GM21515 (cell line): ENCODE data around the gene C5.
"Not testable (repeated sequence)": the region's sequence is repeated elsewhere in the genome, so short reads cannot be mapped to it uniquely, and the experiment has no call there.

Experiments
- ATAC-seq: cut with Tn5 transposase; IDR thresholded peaks from one replicate; pipeline ENCODE4 v1.9.1; 2021; ENCODE audit not compliant: unreplicated experiment

Gene C5

DNA sequence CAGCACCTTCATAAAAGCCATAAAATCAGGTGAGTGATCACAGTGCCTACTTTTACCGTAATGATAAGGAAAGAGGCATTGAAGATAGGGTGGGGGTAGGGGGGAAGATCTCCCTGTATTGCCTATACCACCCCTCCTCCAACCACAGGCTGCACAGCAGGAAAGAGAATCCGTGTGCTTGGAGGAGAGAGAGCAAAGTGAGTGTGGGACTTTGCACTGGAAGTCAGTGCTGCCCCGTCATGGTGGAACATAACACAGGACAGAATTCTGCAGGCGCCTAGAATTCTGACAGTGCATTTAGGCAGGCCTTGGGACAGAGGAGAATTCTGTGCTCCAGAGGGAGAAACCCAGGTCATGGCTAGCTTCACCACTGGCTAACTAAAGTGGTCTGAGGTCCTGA lies 3.5 kb upstream of the C5 start:
- ATAC-seq: no peak

DNA sequence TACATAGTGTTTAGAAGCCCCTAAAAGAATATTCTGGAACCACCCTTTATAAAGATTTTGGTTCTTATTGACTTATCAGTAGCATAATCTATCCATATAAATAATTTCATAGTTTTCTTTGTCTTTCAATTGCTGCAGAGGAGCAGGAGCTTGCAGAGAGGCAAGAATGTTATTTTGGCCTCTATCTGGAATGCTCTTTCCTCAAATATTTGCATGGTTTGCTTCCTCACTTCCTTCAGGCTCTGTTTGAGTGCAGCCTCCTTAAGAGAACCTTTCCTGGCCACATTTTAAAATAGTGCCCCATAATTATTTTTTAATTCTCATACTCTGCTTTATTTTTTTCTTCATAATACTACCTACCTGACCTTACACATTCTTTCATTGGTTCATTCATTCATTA lies 1.5 kb downstream of the C5 start:
- ATAC-seq: no peak

DNA sequence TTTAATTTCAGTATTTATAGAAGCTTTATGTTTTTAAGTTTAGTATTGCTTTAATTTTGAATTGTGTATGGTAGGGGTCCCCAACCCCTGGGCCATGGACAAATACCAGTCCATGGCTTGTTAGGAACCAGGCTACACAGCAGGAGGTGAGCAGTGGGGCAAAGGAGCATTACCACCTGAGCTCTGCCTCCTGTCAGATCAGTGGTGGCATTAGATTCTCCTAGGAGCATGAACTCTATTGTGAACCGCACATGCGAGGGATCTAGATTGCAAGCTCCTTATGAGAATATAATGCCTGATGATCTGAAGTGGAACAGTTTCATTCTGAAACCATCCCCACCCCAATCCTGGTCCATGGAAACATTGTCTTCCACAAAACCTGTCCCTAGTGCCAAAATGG lies 1.9 kb downstream of the C5 start:
- no peak for ATAC-seq

DNA sequence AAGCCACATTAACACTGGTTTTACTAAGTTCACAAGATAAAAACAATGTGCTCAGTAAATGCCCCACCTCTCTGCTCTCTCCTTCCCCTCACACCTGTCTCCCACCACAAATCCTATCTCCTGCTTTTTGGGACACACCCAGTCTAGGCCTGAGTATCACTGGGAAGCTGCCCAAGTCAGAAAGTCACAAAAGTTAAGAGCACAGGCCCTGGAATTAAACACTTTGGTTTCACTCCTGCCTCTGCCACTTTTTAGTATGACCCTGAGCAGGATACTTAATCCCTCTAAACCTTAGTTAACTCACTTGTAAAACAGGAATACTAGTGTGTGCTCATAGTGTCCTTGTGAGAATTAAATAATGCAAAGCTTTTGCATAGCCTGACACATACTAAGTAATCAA lies 11.3 kb downstream of the C5 start:
- ATAC-seq: no peak

DNA sequence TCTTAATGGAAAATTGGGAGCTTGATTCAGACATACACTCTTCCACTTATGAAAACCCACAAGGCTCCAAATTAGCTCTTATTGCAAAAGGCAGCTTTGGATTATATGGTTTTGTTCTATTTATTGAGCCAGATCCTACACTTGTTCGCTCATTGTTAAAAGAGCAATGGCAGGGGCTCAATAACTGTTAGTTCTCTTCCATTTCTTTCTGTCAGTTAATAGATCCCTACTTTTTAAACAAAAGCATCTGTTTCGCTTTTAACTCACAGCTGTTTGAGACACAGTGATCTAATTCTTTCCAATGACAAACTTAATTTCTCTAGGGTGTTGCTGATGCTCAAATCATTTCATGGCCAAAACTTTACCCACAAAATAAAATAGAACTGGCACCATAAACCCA lies 11.7 kb downstream of the C5 start:
- no peak for ATAC-seq

DNA sequence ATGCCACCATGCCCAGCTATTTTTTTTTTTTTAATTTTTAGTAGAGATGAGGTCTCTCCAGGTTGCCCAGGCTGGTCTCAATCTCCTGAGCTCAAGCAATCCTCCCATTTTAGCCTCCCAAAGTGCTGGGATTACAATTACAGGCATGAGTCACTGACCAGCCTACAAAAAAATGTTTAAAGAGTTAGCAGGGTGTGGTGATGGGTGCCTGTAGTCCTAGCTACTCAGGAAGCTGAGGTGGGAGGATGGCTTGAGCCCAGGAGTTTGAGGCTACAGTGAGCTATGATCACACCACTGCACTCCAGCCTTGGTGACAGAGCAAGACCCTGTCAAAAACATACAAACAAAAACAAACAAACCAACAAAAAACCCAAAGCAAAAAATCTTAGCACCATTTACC lies 14.4 kb downstream of the C5 start:
- ATAC-seq: not testable (repeated sequence)

DNA sequence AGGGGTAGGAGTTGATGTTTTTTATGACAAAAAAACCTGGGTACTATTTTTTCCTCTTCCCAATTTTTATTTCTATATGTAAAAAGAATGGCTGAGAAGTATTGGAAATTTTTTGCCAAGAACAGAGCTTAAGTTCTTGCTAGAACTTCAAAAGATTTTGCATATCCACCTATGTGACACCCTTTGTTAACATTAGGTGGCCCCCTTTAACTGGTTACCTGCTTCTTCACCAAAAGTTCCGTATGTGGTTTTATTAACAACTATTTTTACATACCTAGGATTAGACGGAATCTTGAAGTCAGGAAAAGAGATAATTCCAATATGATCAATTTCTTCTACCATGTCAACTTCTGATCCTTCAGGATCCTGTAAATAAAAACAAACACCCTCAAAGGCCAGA lies 15.5 kb downstream of the C5 start:
- ATAC-seq: no peak

DNA sequence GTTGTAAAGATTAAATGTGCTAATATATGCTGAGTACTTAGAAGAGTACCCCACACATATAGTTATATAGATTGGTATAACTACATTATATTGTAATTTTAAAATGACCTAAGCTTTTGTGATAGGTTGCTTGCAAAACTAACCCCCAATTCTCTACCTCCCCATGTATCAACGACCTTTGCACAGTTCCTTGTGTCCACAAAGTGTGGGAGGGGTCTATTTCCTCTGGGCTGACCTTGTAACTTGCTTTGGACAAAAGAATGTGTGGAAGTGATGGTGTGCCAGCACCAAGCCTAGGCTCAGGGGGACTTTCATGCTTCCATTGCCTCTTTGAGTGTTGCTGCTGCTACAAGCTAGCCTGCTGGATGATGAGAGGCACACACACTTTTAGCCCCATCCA lies 20.6 kb downstream of the C5 start:
- ATAC-seq: no peak

DNA sequence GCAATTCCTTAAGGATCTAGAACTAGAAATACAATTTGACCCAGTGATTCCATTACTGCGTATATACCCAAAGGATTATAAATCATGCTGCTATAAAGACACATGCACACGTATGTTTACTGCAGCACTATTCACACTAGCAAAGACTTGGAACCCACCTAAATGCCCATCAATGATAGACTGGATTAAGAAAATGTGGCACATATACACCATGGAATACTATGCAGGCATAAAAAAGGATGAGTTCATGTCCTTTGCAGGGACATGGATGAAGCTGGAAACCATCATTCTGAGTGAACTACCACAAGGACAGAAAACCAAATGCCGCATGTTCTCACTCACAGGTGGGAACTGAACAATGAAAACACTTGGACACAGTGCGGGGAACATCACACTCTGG lies 21.8 kb downstream of the C5 start:
- not testable (repeated sequence) for ATAC-seq

DNA sequence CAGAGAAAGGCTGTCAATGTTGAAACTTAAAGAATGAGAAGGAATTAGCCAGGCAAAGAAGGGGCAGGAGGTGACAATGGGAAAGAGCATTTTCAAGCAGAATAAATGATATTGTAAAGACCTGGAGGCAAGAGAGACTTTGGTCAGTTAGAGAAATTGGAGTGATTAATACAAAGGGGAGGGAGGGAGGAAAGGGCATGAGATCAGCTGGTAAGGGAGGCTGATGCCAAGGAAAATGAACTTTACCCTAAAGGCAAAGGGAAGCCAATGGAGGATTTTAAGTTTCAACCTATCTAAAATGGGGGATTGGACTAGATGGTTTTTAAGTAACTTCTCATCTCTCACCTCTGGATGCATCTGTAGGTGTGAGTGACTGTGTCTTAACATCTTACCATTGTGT lies 23.3 kb downstream of the C5 start:
- ATAC-seq: no peak

DNA sequence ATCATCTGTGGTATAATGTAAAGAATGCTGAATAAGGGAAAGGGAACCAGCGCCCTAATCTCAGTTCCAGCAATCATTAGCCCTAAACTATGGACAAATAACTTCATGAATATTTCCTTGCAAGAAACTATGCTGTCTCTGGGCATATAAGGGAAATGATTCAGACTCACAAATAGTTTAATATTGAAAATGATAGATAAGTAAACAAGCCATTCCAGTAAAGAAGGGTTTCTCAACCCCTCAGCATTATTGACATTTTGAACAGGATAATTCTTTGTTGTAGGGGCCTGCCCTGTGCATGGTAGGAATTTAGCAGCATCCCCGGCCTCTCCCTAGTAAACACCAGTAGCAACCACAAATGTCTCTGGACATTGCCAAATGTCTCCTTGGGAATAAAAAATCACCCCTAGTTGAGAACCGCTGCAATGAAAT lies 23.8 kb downstream of the C5 start:
- no peak for ATAC-seq

DNA sequence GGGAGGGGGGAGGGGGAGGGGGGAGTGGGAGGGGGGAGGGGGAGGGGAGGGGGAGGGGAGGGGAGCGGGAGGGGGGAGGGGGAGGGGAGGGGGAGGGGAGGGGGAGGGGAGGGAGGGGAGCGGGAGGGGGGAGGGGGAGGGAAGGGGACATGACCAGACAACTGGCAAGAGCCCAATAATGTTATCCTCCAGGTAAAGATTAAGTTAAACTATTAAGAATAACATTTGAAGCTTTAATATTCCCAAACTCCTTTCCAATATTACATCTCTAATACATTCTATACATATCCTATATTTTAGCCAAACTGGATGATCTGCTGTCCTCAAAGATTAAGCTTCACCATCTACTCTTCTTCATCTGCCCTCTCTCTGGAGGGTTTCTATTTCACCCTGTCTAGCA lies 25.8 kb downstream of the C5 start:
- ATAC-seq: no peak

DNA sequence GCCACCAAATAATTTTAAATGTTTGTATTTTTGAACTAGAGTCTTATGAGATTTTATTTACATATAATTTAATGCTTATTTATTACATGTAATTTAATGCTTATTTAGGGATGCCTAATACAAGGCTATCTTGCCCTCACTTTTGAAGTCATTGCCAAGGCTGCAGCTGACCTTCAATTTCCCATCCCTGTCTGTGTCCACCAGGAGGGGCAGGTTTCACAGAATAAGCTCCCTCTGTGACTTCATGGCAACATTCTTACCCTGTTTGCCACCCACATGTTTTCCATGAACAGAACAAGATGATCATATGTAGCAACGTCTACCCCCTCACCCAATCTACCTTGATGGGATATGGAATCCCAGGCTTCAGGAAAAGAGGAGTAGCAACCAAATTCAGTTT lies 27.0 kb downstream of the C5 start:
- ATAC-seq: no peak

DNA sequence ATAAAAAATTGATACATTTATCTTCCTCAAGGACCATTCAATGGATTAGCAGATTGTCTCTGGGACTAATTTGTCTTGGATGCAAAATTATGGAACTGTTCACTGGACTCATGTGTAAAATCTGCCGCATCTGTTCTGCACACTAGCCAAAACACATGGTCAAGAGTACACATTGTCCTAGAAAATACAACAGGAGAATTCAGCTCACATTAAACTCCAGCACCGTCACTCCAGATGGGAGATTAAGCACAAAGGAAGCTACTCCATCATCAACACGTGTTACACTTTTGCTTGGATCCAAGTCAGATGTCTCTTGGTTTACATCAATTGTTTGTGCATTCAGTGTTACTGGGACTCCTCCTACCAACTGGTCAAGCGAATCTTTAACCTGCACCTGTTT lies 28.8 kb downstream of the C5 start:
- no peak for ATAC-seq

DNA sequence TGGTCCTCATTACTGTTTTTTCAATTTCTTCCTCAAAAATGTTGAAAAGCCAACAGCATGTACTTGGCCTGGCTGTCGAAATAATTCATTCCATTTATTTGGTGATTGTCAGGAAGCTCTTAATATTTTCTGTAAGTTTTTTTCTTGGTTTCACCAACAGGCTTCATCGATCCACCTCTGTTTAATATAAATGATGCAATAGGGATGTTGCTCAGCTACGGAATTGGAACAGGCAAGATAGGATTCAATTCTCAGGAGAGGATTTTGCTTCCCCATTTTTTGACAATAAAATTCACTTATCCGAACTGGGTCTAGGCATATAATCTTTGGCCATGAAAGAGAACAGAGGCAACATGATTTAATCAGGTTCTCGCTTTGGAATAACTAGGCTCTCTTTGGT lies 30.8 kb downstream of the C5 start:
- no peak for ATAC-seq

DNA sequence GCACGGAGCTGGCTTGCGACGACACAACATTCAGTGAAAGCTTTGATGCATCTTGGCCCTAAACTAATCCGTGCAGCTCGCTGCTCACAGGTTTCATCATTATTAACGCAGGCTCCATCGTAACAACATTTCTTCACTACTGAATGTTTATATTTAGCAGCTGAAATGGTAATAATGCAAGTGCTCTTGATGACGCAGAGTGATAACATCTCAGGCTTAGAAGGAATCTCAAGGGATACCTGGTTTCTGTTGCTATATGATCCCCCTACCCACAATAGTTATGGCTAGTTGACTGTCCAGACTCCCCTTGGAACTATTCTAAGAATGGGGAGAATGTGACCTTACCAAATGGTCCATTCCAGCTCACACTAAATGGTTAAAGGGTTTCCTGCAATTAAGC lies 36.2 kb downstream of the C5 start:
- ATAC-seq: no peak

DNA sequence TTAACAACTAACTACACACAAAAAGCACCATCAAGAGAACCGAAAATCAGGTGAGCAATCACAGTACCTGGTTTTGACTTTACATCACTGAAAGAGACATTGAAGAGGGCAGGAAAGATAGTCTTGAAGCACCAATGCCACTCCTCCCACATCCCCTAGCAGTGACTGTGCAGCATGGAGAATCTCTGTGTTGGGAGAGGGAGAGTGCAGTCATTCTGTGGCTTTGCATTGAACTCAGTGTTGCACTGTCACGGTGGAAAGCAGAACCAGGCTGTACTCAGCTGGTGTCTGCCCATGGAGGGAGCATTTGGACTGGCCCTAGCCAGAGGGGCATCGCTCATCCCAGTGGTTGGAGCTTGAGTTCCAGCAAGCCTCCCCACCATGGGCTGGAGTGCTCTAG lies 40.4 kb downstream of the C5 start:
- no peak for ATAC-seq

DNA sequence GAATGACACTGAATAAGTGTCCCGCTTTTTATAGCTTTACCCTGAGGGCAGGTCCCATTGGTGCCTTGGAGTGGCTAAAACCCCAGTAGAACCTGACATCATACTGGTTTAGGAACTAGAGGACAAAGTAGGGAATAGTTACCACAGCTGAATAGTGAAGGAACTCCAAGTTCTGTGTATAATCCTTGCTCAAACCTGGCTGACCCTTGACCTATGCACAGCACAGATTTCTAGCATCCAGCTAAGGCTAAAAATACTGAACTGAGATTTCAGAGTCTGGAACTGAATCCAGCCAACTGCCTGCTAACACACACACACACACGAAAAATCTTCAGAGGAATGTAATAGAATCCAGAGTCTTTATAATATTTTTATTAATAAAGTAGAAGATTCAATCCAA lies 50.8 kb downstream of the C5 start:
- no peak for ATAC-seq

DNA sequence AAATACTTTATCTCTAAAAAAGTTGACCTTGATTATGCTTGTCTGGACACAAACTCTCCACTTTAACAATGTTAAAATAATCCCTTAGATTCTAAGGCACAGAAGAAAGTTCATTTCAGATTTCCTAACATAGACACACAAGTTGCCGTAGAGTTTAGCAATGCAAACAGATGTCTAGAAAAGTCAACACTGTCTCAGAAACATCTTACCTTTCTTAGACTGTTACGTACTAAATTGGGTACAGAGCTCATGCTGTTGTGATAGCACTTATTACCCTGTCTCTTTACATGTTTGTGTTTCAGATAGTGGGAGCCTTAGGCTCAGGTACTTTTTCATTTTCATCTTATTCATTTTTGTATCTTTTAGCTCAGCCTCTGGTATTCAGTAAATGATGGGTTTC lies 52.0 kb downstream of the C5 start:
- no peak for ATAC-seq

DNA sequence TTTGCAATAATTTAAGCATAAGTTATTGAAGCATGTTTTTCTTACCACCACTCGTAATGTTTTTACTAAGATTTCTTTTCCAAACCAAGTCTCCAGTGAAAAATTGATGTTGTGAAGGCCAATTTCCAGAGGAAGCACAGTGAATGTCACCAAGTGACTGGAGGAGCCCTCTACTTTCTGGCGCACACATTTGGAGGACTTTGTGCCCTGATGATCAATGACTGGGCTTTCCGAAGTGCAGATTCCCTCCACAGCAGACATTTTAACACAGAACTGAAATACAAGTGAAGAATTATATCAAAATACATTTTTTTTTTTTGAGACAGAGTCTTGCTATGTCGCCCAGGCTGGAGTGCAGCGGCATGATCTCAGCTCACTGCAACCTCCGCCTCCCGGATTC lies 52.6 kb downstream of the C5 start:
- ATAC-seq: no peak

DNA sequence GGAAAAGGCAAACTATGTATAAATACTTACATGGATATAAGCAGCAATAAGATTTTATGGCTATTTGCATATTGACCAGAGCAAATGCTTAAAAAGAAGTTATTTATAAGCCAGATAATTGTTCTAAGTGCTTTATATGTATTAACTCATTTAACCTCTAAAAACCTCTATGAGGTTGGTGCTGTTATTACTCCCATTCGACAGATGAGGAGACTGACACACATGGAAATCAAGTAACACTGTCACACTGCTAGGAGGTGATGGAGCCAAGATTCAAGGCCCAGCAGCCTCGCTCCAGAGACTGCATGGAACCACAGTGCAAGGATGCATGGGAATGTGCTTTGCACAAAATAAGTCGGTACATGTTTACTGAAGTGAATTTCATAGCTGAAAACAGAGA lies 53.7 kb downstream of the C5 start:
- no peak for ATAC-seq

DNA sequence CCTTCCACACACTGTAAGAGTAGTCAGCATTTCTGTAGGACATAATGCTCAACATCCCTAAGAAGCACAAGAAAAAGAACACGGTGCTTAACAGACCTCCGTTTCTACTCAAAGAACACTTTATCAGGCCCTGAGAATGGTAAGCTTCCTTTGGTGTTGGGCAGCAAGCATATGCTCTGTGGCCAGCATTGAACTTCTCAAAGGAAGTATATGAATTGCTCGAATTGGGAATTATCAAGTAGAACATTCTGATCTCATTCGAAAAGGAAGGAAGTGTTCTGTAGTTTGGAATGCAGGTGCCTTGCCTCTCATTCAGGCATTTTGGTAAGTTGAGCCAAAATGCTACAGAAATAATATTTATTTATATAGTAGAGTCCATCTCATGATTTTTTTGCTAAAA lies 61.0 kb downstream of the C5 start:
- ATAC-seq: no peak

DNA sequence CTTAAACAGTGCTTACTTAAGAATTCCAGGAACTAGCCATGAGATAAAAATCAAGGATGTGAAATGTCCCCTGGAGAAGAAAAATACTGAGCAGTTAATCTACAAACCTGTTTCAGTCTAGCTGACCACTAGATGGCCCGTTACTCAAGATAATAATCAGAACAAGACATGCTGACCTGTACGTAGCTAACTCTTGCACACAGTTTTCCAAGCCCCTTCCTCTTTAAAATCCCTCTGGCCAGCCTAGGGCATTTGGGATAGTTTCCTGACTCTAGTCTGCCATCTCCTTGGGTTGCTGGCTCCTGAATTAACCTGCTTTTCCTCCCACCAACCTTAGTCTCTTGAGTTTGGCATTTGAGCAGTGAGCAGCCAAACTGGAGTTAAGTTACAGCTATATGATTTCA lies 64.3 kb downstream of the C5 start:
- no peak for ATAC-seq

DNA sequence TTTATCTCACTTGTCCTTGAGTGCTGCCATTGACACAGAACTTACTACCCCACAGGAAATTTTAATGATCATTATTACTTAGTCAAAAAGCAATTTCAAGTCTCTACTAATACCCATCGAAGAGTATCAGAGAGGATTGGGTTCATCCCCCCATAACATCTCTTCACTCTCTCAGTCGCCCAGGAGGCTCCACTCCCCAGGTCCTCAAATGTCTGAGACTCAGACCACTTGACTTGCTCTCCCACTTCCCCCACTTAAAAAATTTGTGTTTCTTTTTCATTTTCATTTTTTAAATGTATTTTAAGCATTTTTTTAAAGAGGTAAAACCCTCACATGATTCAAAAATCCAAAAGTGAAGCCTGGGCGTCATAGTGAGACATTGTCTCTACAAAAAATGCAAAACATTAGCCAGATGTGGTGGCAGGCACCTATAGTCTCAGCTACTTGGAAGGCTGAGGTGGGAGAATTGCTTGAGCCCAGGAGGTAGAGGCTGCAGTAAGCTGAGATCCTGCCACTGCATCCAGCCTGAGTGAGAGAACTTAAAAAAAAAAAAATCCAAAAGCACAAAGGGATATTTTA lies 66.7 kb downstream of the C5 start:
- peak; percentile 52 for ATAC-seq
